ENCODE results near the gene RAB6B. TPM values are rescaled to one million over a fixed set of nuclear protein-coding genes. Genes with fewer than 3 reads are reported as not detected.

Gene RAB6B
- polyA plus RNA-seq, 1 donor from 2014 or later: 57.5 TPM

GRCh38 chr3:133834621-133835417 is 60.9 kb downstream of the RAB6B start:
- no peak overlapping the region for H3K9ac ChIP-seq (ENCODE audit: low read length)
- no peaks in the 10 kb centered on the region for H3F3A ChIP-seq (ENCODE audit: insufficient read depth, low read length, poor library complexity, severe bottlenecking)
- no peaks in the 10 kb centered on the region for H3K36me3 ChIP-seq (ENCODE audit: insufficient read depth, low read length)
- no peaks in the 10 kb centered on the region for H3K27me3 ChIP-seq (ENCODE audit: insufficient read depth, low read depth, low read length)
- H2AFZ ChIP-seq (ENCODE audit: low read depth, low read length): no peak overlapping the region
- no peak overlapping the region for H3K4me3 ChIP-seq (ENCODE audit: low read length)
- no peak overlapping the region for H3K4me2 ChIP-seq (ENCODE audit: low read length)
- no peak for TF ChIP-seq POLR2AphosphoS5 (IDR thresholded peaks at IDR 0.05)
- H3K9me2 ChIP-seq (ENCODE audit: insufficient read depth, low read length): no peaks in the 10 kb centered on the region
- H3K79me2 ChIP-seq (replicated peaks; ENCODE audit: insufficient read depth, low read length): no peaks in the 10 kb centered on the region
- H3K27ac ChIP-seq (ENCODE audit: low read length): no peak overlapping the region
- H3K9me3 ChIP-seq (ENCODE audit: low read length): no peaks in the 10 kb centered on the region
- H4K20me1 ChIP-seq (ENCODE audit: insufficient read depth): no peaks in the 10 kb centered on the region

GRCh38 chr3:133833880-133834620 is 61.6 kb downstream of the RAB6B start:
- Histone ChIP-seq H3K27me3 (ENCODE audit: insufficient read depth, low read depth, low read length) (no peaks in the 10 kb centered on the region), H3K79me2 (replicated peaks; ENCODE audit: insufficient read depth, low read length) (no peaks in the 10 kb centered on the region), H3K36me3 (ENCODE audit: insufficient read depth, low read length) (no peaks in the 10 kb centered on the region), H3K9me3 (ENCODE audit: low read length) (no peaks in the 10 kb centered on the region), H3K9me2 (ENCODE audit: insufficient read depth, low read length) (no peaks in the 10 kb centered on the region), H3K4me3 (ENCODE audit: low read length) (no peak overlapping the region), H3K4me2 (ENCODE audit: low read length) (no peak overlapping the region), H3F3A (ENCODE audit: insufficient read depth, low read length, poor library complexity, severe bottlenecking) (no peaks in the 10 kb centered on the region), H3K27ac (ENCODE audit: low read length) (no peak overlapping the region), H2AFZ (ENCODE audit: low read depth, low read length) (no peak overlapping the region), H4K20me1 (ENCODE audit: insufficient read depth) (no peaks in the 10 kb centered on the region), H3K9ac (ENCODE audit: low read length) (no peak overlapping the region)
- TF ChIP-seq EZH2 (IDR thresholded peaks at IDR 0.05; ENCODE audit: borderline replicate concordance, insufficient read depth, low read length, poor library complexity, severe bottlenecking) (no peak), MXI1 (conservative IDR thresholded peaks at IDR 0.05; ENCODE audit: poor library complexity, severe bottlenecking) (no peak), TAF1 (IDR thresholded peaks at IDR 0.05; ENCODE audit: low read depth) (no peak), CTCF (IDR thresholded peaks at IDR 0.05; ENCODE audit: poor library complexity, severe bottlenecking) (no peak), SMC3 (conservative IDR thresholded peaks at IDR 0.05; ENCODE audit: poor library complexity) (no peak), REST (IDR thresholded peaks at IDR 0.05; ENCODE audit: borderline replicate concordance) (no peak), EP300 (conservative IDR thresholded peaks at IDR 0.05; ENCODE audit: poor library complexity, severe bottlenecking) (no peak), POLR2AphosphoS5 (IDR thresholded peaks at IDR 0.05) (no peak)
